K562 (cell line): ENCODE results near the gene COL23A1. TPM values are rescaled to one million over a fixed set of nuclear protein-coding genes. Genes with fewer than 3 reads are reported as not detected.
A peak's percentile ranks its signal among the peaks of the same experiment; 100 is the strongest.

ENCODE experiments used
- DMBX1 ChIP-seq: fragments of 250-450 bp; sonication (Bioruptor Pico); IDR thresholded peaks from 2 replicates; pipeline ENCODE4 v1.8.0; 2022; ENCODE audit warnings: inconsistent platforms, mild to moderate bottlenecking, moderate library complexity, borderline replicate concordance
- EP400 ChIP-seq: fragments of 450-650 bp; IDR thresholded peaks from 2 replicates; pipeline ENCODE4 v1.6.1; 2017; ENCODE audit warnings: antibody characterized with exemption, mild to moderate bottlenecking, moderate library complexity
- HDAC8 ChIP-seq: fragments of 450-650 bp; IDR thresholded peaks from 2 replicates; pipeline ENCODE4 v1.6.1; 2016; ENCODE audit warnings: mild to moderate bottlenecking, missing genetic modification characterization, moderate library complexity, missing compliant biosample characterization
- HLTF ChIP-seq: fragments of 450-650 bp; IDR thresholded peaks from 2 replicates; pipeline ENCODE4 v1.6.1; 2016
- LEF1 ChIP-seq: fragments of 450-650 bp; IDR thresholded peaks from 2 replicates; pipeline ENCODE4 v1.6.1; 2016; ENCODE audit warnings: mild to moderate bottlenecking
- MYBL2 ChIP-seq, 2 experiments: fragments of 450-650 bp in 1 of 2; sonication (generic) in 1 of 2; formaldehyde crosslinking in 1 of 2; IDR thresholded peaks; 2 replicates each; pipeline versions ENCODE4 v1.6.1 to v1.8.1; 2017 to 2022; ENCODE audit warnings: borderline replicate concordance in 1 of 2, inconsistent platforms in 1 of 2, low read depth in 1 of 2, mild to moderate bottlenecking in 1 of 2, missing genetic modification reagents in 1 of 2, moderate library complexity in 1 of 2
- NBN ChIP-seq: fragments of 450-650 bp; IDR thresholded peaks from 2 replicates; pipeline ENCODE4 v1.6.1; 2016; ENCODE audit warnings: low read depth, mild to moderate bottlenecking
- NELFE ChIP-seq: IDR thresholded peaks from 2 replicates; pipeline ENCODE4 v1.6.1; 2011; ENCODE audit warnings: mild to moderate bottlenecking; ENCODE audit not compliant: insufficient read depth, insufficient read length
- NR2C1 ChIP-seq, 2 experiments: fragments of 450-650 bp; IDR thresholded peaks; 2 replicates each; pipeline ENCODE4 v1.6.1; 2017; ENCODE audit warnings: mild to moderate bottlenecking in 2 of 2, antibody characterized with exemption in 1 of 2, inconsistent platforms in 1 of 2, missing compliant biosample characterization in 1 of 2, missing genetic modification characterization in 1 of 2
- PHF8 ChIP-seq: fragments of 200-600 bp; sonication (generic); IDR thresholded peaks from 2 replicates; pipeline ENCODE4 v1.6.1; 2012; ENCODE audit warnings: mixed run types, mild to moderate bottlenecking, inconsistent platforms, low read length, moderate library complexity, borderline replicate concordance
- RNF2 ChIP-seq: sonication (generic); IDR thresholded peaks from 2 replicates; pipeline ENCODE4 v1.6.1; 2016
- RNF219 ChIP-seq: fragments of 250-450 bp; sonication (Bioruptor Pico); IDR thresholded peaks from 2 replicates; pipeline ENCODE4 v1.5.0; 2022; ENCODE audit warnings: mild to moderate bottlenecking
- SIN3A ChIP-seq, 2 experiments: fragments of 150-350 bp in 1 of 2; IDR thresholded peaks; 2 replicates each; pipeline ENCODE4 v1.6.1; 2011 to 2016; ENCODE audit warnings: borderline replicate concordance in 2 of 2, low read depth in 2 of 2, low read length in 2 of 2, mild to moderate bottlenecking in 2 of 2, moderate library complexity in 2 of 2; ENCODE audit not compliant: control insufficient read depth in 1 of 2
- SIX5 ChIP-seq, 2 experiments: IDR thresholded peaks; 2 replicates each; pipeline ENCODE4 v1.6.1; 2011; ENCODE audit warnings: low read length in 2 of 2, borderline replicate concordance in 1 of 2, low read depth in 1 of 2, mild to moderate bottlenecking in 1 of 2, moderate library complexity in 1 of 2; ENCODE audit not compliant: insufficient read depth in 1 of 2
- SMAD2 ChIP-seq: fragments of 150-350 bp; IDR thresholded peaks from 2 replicates; pipeline ENCODE4 v1.6.1; 2014; ENCODE audit warnings: low read depth, mild to moderate bottlenecking, low read length
- SMARCA5 ChIP-seq: fragments of 450-650 bp; IDR thresholded peaks from 2 replicates; pipeline ENCODE4 v1.6.1; 2016
- WHSC1 ChIP-seq: IDR thresholded peaks from one replicate; pipeline ENCODE4 v1.6.1; 2012; ENCODE audit warnings: low read length, control low read depth, inconsistent platforms
- XRCC3 ChIP-seq: fragments of 450-650 bp; IDR thresholded peaks from 2 replicates; pipeline ENCODE4 v1.6.1; 2017; ENCODE audit warnings: mild to moderate bottlenecking, moderate library complexity
- XRCC5 ChIP-seq: fragments of 200-400 bp; formaldehyde crosslinking; IDR thresholded peaks from 2 replicates; pipeline ENCODE4 v1.6.1; 2017; ENCODE audit warnings: low read depth, mild to moderate bottlenecking, low read length
- ZBTB11 ChIP-seq, 3 experiments: fragments of 200-800 bp in 1 of 3; fragments of 250-450 bp in 1 of 3; fragments of 450-650 bp in 1 of 3; sonication (Bioruptor Pico) in 1 of 3; sonication (Bioruptor generic) in 1 of 3; formaldehyde crosslinking in 1 of 3; IDR thresholded peaks; 2 replicates each; pipeline versions ENCODE4 v1.6.1 to v1.8.0; 2016 to 2022; ENCODE audit warnings: mild to moderate bottlenecking in 2 of 3, missing genetic modification characterization in 2 of 3, missing compliant biosample characterization in 1 of 3, moderate library complexity in 1 of 3
- ZNF184 ChIP-seq: sonication (generic); formaldehyde crosslinking; IDR thresholded peaks from 2 replicates; pipeline ENCODE4 v1.5.0; 2020; ENCODE audit warnings: missing genetic modification reagents
- ZNF780A ChIP-seq: fragments of 250-450 bp; sonication (Bioruptor Pico); IDR thresholded peaks from 2 replicates; pipeline ENCODE4 v1.5.0; 2021; ENCODE audit warnings: mild to moderate bottlenecking
- polyA plus RNA-seq, 8 experiments: library from polyadenylated mRNA; depleted of rRNA in 4 of 8; stranded (reverse) in 5 of 8; unstranded in 3 of 8; fragments of >200 nt; fragmentation: Nextera tagmentation in 2 of 8; fragmentation: Illumina TruSeq in 1 of 8; extraction: Ambion mirVana in 2 of 8; extraction: Trizol in 1 of 8; gene quantifications; 2 replicates each; pipeline versions ENCODE4 v1.2.1 to v1.2.3, GENCODE V29; 2011 to 2014; ENCODE audit warnings: inconsistent platforms in 1 of 8, missing spikeins in 1 of 8
- total RNA-seq, 7 experiments: library from RNA; depleted of rRNA in 6 of 7; stranded (reverse); fragments of >200 nt in 6 of 7; fragmentation: Illumina TruSeq in 2 of 7; extraction: Trizol in 2 of 7; gene quantifications; 2 replicates each; pipeline versions ENCODE4 v1.2.1 to v1.2.3, GENCODE V29; 2011 to 2021; ENCODE audit warnings: low replicate concordance in 1 of 7

Gene COL23A1
- total and polyA plus RNA-seq, 9 of the 15 experiments (the other 6 are each of a cell fraction or from before 2014, with no cell fraction given), result 0.09 TPM; not detected in 8

GRCh38 chr5:178203670-178204181 is 386.5 kb downstream of the COL23A1 start (continued):
- TF ChIP-seq ZBTB11 (CRISPR knock-in tag; IDR thresholded peaks at IDR 0.05) (peak in 1 of 3 experiments; percentile 56; a peak in 1 of 6 replicates), XRCC3 (no peak), SIX5 (IDR thresholded peaks at IDR 0.05; ENCODE audit: borderline replicate concordance in 1 of 2, insufficient read depth in 1 of 2, low read depth in 1 of 2, low read length in 2 of 2) (no peak), SIN3A (IDR thresholded peaks at IDR 0.05; ENCODE audit: borderline replicate concordance in 2 of 2, control insufficient read depth in 1 of 2, low read depth in 2 of 2, low read length in 2 of 2) (no peak; a peak in 1 of 4 replicates), XRCC5 (no peak), RNF2 (no peak), WHSC1 (no peak), MYBL2 (IDR thresholded peaks at IDR 0.05; ENCODE audit: low read depth) (no peak), MYBL2 (CRISPR knock-in tag; IDR thresholded peaks at IDR 0.05; ENCODE audit: borderline replicate concordance) (no peak), RNF219 (CRISPR knock-in tag) (no peak), SMAD2 (no peak), SMARCA5 (peak; percentile 58; the same call in 1 of the 2 replicates), EP400 (no peak), DMBX1 (CRISPR knock-in tag) (no peak), NBN (0 out of 2 replicates have a peak, but pooled peaks have one; percentile 15), NR2C1 (IDR thresholded peaks at IDR 0.05) (no peak), NR2C1 (tag; IDR thresholded peaks at IDR 0.05) (no peak), PHF8 (no peak), ZNF780A (CRISPR knock-in tag) (no peak), LEF1 (no peak), NELFE (no peak), ZNF184 (CRISPR knock-in tag) (no peak), HDAC8 (no peak), HLTF (peak; percentile 47; the same call in 1 of the 2 replicates)
